ENCODE results near the gene TNNI3K.

TNNI3K gene

GRCh38 chr1:74534241-74534640, 299.1 kb downstream of the TNNI3K start:
- no peak overlapping the region for H3K4me3 ChIP-seq (ENCODE audit: low read depth, low read length)

- no peak overlapping the region for H3K4me3 ChIP-seq (ENCODE audit: low read depth, low read length)
Observed at GRCh38 chr1:74545821-74546220, 310.6 kb downstream of the TNNI3K start.

DNA sequence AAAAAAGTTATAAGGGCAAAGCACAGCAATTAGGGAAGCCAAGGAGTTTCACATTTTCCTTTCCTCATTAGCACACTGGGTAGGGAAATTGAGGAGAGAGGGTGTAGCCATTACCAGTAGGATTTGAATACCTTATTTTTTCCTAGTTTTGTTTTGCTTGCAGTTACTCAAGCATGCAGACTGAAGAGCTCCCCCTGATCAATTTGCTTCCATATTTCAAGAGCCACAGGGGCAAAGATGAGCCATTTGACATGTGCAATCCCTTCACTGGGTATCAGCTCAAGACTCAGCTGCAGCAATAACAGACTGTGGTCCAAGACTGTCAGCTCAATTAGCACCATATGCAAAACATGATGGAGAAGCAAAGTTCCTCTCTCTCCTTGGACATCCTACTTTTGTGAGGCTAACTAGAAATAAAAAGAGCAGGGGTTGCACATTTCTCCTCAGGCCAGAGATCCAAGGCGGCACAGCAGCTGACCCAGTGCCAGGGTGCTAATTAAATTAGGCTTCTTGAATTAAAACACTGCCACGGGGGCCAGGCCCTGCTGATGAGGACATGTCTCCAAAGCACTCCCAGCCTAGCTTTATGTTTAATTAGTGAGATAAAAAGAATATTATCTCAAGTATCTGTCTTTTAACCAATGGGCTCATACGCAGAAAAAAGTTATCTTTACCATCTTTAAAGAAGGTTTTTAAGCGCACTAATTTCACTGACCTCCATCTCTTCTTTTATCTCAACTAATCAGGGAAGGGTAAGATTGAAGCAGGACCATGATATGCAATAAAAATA, 314.0 kb downstream of the TNNI3K start:
- H3K4me3 ChIP-seq (ENCODE audit: low read depth, low read length), result no peak overlapping the region

- no peak overlapping the region for H3K4me3 ChIP-seq (ENCODE audit: low read depth, low read length)
Observed at GRCh38 chr1:74549932-74550331, 314.7 kb downstream of the TNNI3K start.

DNA sequence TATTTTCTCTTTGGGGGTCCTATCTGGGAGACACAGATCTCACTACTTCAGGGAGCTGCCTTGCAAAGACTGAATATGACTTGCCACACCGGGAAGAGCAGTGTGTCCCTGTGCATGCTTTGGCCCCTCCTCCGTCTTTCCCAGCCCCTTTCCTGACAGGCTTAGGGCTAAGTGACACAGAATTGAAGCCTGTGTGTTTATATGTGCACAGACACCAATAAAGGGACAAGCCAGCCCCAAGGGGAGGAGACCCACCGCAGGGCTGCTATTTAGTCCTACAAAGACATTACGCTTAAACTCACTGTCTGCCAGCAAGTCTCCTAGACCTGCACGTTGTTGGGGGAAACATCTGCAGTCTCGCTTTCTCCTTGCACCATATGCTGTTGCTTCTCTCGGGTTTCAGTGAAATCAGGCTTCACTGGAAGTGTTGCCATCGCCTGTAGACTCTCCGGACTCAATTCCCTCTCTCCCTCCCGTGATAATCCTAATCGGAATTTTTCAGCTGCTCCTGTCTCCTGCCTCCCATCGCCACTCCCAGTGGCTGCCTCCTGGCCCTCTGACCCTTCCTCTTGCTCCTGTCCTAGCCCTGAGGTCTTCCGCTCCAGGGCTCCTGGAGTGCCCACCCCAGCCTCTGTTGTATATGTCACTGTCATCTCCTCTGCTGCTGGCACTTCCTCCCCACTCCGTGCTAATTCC, 335.8 kb downstream of the TNNI3K start:
- H3K4me3 ChIP-seq (ENCODE audit: low read depth, low read length), result no peak overlapping the region

- no peak overlapping the region for H3K4me3 ChIP-seq (ENCODE audit: low read depth, low read length)
Observed at GRCh38 chr1:74571493-74571800, 336.3 kb downstream of the TNNI3K start.

DNA sequence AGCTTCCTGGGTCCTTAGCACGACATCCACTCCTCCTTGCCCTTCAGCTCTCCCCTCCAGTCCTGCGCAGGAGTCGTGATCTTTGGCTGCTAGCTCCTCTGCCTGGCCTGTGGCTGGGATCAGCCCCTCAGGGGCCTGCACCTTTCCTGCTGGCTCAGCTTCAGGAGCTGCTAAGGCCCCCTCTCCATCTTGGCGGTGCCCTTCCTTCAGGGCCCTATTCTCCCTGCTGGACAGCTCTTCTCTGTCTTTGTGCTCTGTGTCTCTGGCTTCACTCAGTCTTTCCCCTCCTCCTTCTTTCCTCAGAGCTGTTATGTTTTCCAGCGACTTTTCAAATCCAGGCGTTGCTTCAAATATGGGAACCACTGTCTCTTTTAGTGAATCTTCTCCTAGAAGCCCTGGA, 336.7 kb downstream of the TNNI3K start:
- H3K4me3 ChIP-seq (ENCODE audit: low read depth, low read length), result no peak overlapping the region

DNA sequence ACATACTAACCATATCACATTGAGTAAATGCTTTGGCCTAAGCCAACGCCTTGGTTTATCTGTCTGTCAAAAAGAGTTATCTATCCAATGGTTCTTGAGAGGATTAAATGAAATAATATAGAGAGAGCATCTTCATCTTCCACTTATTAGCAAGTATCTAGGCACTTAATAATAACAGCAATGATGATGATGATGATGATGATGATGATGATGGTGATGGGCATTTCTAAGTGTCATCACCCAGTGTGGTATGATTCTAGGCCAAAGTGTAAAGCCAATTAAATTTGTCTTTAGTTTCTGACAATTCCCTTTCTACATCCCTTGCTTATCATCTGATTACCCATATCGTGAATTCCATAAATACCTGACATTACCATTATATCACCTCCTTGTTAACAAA, 342.9 kb downstream of the TNNI3K start:
- H3K4me3 ChIP-seq (ENCODE audit: low read depth, low read length), result no peak overlapping the region

DNA sequence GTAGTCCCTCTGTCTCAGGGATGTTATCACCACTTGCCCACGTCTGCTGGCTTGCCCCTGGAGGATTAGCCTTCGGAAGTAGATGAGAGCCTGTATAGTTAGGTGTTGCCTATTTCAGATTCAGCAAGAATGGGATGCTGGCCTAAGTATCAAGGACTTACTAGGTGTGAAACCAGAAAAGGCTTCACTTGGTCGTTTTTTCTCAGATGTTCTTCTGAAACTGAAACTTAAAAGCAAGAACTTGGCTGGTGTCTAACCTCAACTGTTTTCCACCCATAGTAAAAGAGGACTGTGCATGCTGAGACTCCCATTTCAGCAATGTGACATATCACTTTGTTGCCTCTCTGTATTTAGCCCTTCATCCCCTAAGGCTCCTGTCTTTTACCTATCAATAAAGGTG, 344.2 kb downstream of the TNNI3K start:
- H3K4me3 ChIP-seq (ENCODE audit: low read depth, low read length), result no peak overlapping the region

DNA sequence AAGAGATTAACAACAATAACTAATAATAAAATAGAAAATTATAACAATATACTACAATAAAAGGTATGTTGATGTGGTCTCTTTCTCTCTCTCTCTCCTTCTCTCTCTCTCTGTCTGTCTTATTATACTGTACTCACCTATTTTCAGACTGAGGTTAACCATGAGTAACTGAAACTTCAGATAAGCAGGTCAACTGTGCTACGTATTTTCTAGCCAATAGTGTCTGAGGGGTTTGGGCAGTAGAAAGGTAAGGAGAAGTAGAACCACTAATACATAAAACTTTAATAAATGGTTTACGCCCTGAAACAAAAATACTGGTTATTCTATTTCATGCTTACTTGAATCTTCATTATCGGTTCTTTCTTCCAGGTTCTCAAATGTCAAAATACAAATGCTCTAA, 348.2 kb downstream of the TNNI3K start:
- H3K4me3 ChIP-seq (ENCODE audit: low read depth, low read length), result no peak overlapping the region

DNA sequence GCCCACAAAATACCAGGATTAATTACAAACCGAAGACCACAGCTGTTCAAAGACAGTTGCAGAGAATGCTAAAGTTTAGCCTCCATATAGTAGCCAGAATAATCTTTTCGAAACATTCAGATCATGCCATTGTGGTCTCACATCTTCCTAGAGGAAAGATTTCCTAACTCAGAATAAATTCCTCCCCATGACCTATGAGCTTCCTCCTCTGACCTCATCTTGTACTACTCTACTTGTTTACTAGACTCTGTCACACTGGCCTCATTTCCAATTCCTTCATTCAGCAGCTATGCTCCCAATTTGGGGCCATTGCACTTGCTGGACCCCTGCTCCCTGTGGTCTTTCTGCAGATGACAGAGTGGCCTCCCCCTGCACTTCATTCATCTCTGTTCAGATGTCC, 349.0 kb downstream of the TNNI3K start:
- no peak overlapping the region for H3K4me3 ChIP-seq (ENCODE audit: low read depth, low read length)

DNA sequence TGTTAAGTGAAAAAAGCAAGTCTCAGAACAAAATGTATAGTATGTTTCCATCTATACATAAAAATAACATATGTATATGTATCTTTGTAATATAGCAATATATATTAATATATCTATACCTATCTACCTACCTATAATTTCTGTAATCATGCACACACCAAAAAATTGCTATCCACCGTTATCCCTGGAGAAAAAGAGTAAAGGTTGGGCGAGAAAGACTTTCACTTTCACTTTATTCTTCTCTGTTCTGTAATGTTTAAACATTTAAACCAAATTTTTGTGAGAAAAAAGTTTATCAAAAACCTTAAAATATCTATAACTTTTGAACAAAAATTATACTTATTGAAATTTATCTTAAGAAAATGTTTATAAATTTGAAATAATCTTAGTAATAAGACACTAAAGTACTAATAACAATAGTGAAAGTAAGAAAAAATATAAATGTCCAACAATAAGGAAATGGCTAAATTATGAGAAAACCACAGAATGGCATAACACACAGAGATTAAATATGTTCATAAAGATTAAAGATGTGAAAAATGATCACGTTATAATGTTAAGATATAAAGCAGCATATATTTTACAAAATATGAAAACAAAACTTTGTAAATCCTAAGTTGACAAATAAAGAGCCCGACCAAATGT, 351.2 kb downstream of the TNNI3K start:
- H3K4me3 ChIP-seq (ENCODE audit: low read depth, low read length), result no peak overlapping the region

DNA sequence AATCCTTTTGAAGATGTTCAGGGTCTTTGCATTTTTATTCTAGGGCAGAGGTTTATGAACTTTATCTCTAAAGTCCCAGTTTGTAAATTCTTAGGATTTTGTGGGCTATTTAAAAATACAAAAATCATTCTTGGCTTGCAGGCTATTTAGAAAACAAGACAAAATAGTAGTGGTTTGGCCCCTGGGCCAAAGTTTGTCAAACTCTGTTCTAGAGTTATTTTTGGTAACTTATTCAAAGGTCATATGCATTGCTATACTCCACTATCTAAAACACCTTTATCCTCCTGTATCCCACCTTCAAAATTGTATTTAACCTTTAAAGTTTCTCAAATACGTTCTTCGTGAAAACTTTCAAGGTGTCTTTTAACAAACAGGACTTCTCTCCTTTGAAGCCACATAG, 352.7 kb downstream of the TNNI3K start:
- H3K4me3 ChIP-seq (ENCODE audit: low read depth, low read length), result no peak overlapping the region

DNA sequence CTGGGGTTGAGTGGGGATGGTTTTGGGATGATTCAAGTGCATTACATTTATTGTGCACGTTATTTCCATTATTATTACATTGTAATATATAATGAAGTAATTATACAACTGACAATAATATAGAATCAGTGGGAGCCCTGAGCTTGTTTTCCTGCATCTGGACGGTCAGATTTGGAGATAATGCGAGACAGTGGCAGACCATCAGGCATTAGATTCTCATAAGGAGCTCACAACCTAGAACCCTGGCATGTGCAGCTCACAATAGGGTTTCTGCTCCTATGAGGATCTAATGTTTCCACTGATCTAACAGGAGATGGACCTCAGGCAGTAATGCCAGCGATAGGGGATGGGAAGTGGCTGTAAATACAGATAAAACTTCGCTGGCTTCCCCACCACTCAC, 355.1 kb downstream of the TNNI3K start:
- H3K4me3 ChIP-seq (ENCODE audit: low read depth, low read length), result no peak overlapping the region

- no peak overlapping the region for H3K4me3 ChIP-seq (ENCODE audit: low read depth, low read length)
Observed at GRCh38 chr1:74591949-74592348, 356.8 kb downstream of the TNNI3K start.

GRCh38 chr1:74592580-74593355, 357.6 kb downstream of the TNNI3K start:
- H3K4me3 ChIP-seq (ENCODE audit: low read depth, low read length), result no peak overlapping the region
